Liver (tissue), 9 donors: ENCODE measurements around the gene MRPS18C. TPM values are rescaled to one million over a fixed set of nuclear protein-coding genes. Genes with fewer than 3 reads are reported as not detected.
A peak's percentile ranks its signal among the peaks of the same experiment; 100 is the strongest.
"Not testable (repeated sequence)": the region's sequence is repeated elsewhere in the genome, so short reads cannot be mapped to it uniquely, and the experiment has no call there.

Experiments used
- DNase-seq: peaks from one replicate; pipeline ENCODE4 v3.0.0-alpha.2; 2017; ENCODE audit warnings: low spot score
- H3K27ac ChIP-seq, 2 donors: one replicate each; pipeline ENCODE4 v1.7.0; 2013; ENCODE audit warnings: inconsistent platforms in 2 of 2, low read length in 2 of 2, control low read depth in 1 of 2, low read depth in 1 of 2, mild to moderate bottlenecking in 1 of 2
- H3K27me3 ChIP-seq, 4 donors: one replicate each; pipeline versions ENCODE4 v1.6.1 to v1.7.0; 2013; ENCODE audit warnings: low read length in 3 of 4, inconsistent platforms in 1 of 4, mild to moderate bottlenecking in 1 of 4, moderate library complexity in 1 of 4; ENCODE audit not compliant: control insufficient read depth in 4 of 4, insufficient read depth in 4 of 4
- H3K36me3 ChIP-seq, 4 donors: one replicate each; pipeline versions ENCODE4 v1.6.1 to v1.7.0; 2013; ENCODE audit warnings: low read length in 3 of 4, mild to moderate bottlenecking in 3 of 4, low read depth in 1 of 4, moderate library complexity in 1 of 4; ENCODE audit not compliant: control insufficient read depth in 4 of 4, insufficient read depth in 3 of 4
- H3K4me1 ChIP-seq, 4 donors: one replicate each; pipeline versions ENCODE4 v1.6.1 to v1.7.0; 2013; ENCODE audit warnings: low read length in 3 of 4, mild to moderate bottlenecking in 3 of 4, moderate library complexity in 1 of 4; ENCODE audit not compliant: control insufficient read depth in 4 of 4, insufficient read depth in 4 of 4
- H3K4me3 ChIP-seq, 3 donors: one replicate each; pipeline versions ENCODE4 v1.6.1 to v1.7.0; 2013; ENCODE audit warnings: low read length in 3 of 3, control low read depth in 1 of 3, low read depth in 1 of 3, mild to moderate bottlenecking in 1 of 3
- H3K9ac ChIP-seq, 2 donors: one replicate each; pipeline ENCODE4 v1.7.0; 2013; ENCODE audit warnings: low read length in 2 of 2, mild to moderate bottlenecking in 2 of 2, moderate library complexity in 2 of 2, control low read depth in 1 of 2, low read depth in 1 of 2
- H3K9me3 ChIP-seq, 4 donors: one replicate each; pipeline versions ENCODE4 v1.6.1 to v1.7.0; 2013; ENCODE audit warnings: low read length in 3 of 4; ENCODE audit not compliant: control insufficient read depth in 4 of 4
- ATF3 ChIP-seq: IDR thresholded peaks from 2 replicates; pipeline ENCODE4 v1.6.1; 2016; ENCODE audit warnings: antibody characterized with exemption
- EGR1 ChIP-seq, 2 donors: IDR thresholded peaks; 2 replicates each; pipeline ENCODE4 v1.6.1; 2016 to 2018; ENCODE audit warnings: antibody characterized with exemption in 2 of 2, low read depth in 2 of 2
- FOXA1 ChIP-seq: IDR thresholded peaks from 2 replicates; pipeline ENCODE4 v1.6.1; 2016; ENCODE audit warnings: antibody characterized with exemption
- HNF4A ChIP-seq, 2 donors: conservative IDR thresholded peaks; 2 replicates each; pipeline ENCODE4 v1.6.1; 2016; ENCODE audit warnings: antibody characterized with exemption in 2 of 2, mild to moderate bottlenecking in 2 of 2
- RAD21 ChIP-seq, 2 donors: IDR thresholded peaks; 2 replicates each; pipeline ENCODE4 v1.6.1; 2016; ENCODE audit warnings: antibody characterized with exemption in 2 of 2, mild to moderate bottlenecking in 2 of 2
- TAF1 ChIP-seq: conservative IDR thresholded peaks from 2 replicates; pipeline ENCODE4 v1.6.1; 2016; ENCODE audit warnings: antibody characterized with exemption, mild to moderate bottlenecking
- YY1 ChIP-seq: IDR thresholded peaks from 2 replicates; pipeline ENCODE4 v1.6.1; 2016; ENCODE audit warnings: antibody characterized with exemption, mild to moderate bottlenecking
- WGBS: extraction: QIAGEN DNeasy Blood & Tissue Kit; methylation state at CpG from one replicate; pipeline ENCODE4 v1.1.7; 2013; 5-methylcytosine and 5-hydroxymethylcytosine counted together
- polyA plus RNA-seq, 2 donors: library from polyadenylated mRNA; stranded (reverse) in 1 of 2; unstranded in 1 of 2; fragments of 200-250 nt in 1 of 2; fragments of >200 nt in 1 of 2; fragmentation: Nextera tagmentation in 1 of 2; extraction: Ambion mirVana in 1 of 2; gene quantifications; one replicate each; pipeline versions ENCODE4 v1.2.1 to v1.2.3, GENCODE V29; 2013 to 2015
- total RNA-seq, 2 donors: library from RNA; depleted of rRNA; stranded (reverse); fragments of >200 nt; gene quantifications; one replicate each; pipeline ENCODE4 v1.2.3, GENCODE V29; 2014
- TF ChIP-seq, protein P1 (sequence below): fragments of 150-350 bp; IDR thresholded peaks from 2 replicates; pipeline ENCODE4 v1.5.1; 2017; ENCODE audit warnings: improper control_type of control experiment, low read depth, low read length; ENCODE audit not compliant: missing input control
- donor health status: healthy.
- donor health status: healthy.
- donor health status: healthy.
- donor health status: healthy.
- donor health status: healthy.

MRPS18C gene
- total and polyA plus RNA-seq, 4 donors = 12.2 to 97.3 (median 17.1) TPM

DNA sequence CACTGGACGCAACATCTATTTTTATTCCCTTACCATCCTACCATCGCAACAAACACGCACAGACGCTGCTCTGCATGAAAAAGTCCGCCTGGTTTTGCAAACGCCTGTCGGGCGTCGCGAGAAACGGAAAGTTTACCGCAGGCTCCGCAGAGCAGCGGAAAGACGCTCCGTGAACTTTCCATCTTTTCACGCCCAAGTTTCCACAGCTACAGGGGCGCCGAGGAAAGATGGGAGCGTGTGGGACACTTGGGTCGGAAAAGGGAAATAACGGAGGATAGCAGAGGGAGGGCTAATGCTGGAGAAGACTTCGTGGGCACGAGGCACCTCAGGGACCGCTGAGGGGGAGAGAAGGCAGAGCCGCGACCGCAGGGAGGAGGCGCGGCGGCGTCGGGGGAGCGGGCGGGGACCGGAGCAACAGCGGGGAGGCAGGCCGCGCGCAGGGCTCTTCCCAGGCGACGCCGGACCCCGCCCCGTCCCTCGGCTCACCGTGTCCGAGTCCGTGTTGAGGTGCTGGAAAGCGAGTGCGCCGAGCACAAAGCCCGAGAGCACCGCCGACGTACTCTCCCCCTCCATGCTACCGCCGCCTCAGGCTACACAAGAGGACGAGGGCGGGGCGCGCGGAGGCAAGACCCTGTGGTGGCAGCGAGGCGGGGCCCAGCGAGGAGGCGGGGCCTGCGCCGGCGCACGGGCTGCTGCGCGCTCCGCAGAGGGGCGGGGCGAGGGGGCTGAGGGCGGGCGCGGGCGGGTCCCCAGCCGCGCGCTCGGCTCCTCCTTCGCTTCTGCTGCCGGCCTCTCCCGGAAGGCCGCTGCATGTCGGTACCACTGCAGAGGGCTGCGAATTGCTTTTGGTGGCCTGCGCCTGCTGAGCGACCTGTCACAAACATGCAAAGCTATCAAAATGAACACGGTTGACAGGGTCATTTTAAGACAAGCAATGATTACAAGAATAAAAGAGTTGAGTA, 28.9 kb downstream of the MRPS18C start, which contains the start of gene ABRAXAS1:
ABRAXAS1 (minus strand) TSS at position 601 of the 962 bp plus-strand sequence; CDS start at position 573, 28 bp downstream.
- Histone ChIP-seq H3K4me1 (peaks cover 4 to 13% (median 11%) of the 10 kb centered on the region in 4 donors), H3K9ac (peak within 1 kb of the TSS; percentile 57 to 71), H3K27me3 (no peaks in the 10 kb centered on the region), H3K36me3 (no peaks in the 10 kb centered on the region), H3K9me3 (no peaks in the 10 kb centered on the region), H3K4me3 (peak within 1 kb of the TSS; percentile 71 to 89 (median 84)), H3K27ac (peak within 1 kb of the TSS; percentile 47 to 86)
- peak; percentile 94 for DNase-seq
- peak; percentile 21 for TF ChIP-seq TAF1
- no peak for TF ChIP-seq RAD21 (IDR thresholded peaks at IDR 0.05)
- TF ChIP-seq YY1 = peak; percentile 60
- TF ChIP-seq EGR1 (IDR thresholded peaks at IDR 0.05; ENCODE audit: low read depth in 2 of 2) = no peak
- WGBS = 1% methylated on average over 93 of the region's 93 CpGs

- H3K4me3 ChIP-seq = no peak overlapping the region
- DNase-seq = no peak
- H3K36me3 ChIP-seq = no peaks in the 10 kb centered on the region
- TF ChIP-seq ATF3 (no peak), HNF4A (conservative IDR thresholded peaks at IDR 0.05) (peak; percentile 20 to 30)
- H3K27ac ChIP-seq = no peak overlapping the region
- H3K27me3 ChIP-seq = no peaks in the 10 kb centered on the region
- 59% methylated on average over 3 of the region's 3 CpGs for WGBS
- H3K4me1 ChIP-seq = peaks cover 4 to 13% (median 11%) of the 10 kb centered on the region in 4 donors
- H3K9ac ChIP-seq = no peak overlapping the region
- H3K9me3 ChIP-seq = no peaks in the 10 kb centered on the region
These were observed 30.7 kb downstream of the MRPS18C start for GRCh38 chr4:83486457-83487129.

- no peak for TF ChIP-seq FOXA1
- no peak overlapping the region for H3K27ac ChIP-seq
These were observed 34.0 kb downstream of the MRPS18C start for GRCh38 chr4:83489711-83490326.

DNA sequence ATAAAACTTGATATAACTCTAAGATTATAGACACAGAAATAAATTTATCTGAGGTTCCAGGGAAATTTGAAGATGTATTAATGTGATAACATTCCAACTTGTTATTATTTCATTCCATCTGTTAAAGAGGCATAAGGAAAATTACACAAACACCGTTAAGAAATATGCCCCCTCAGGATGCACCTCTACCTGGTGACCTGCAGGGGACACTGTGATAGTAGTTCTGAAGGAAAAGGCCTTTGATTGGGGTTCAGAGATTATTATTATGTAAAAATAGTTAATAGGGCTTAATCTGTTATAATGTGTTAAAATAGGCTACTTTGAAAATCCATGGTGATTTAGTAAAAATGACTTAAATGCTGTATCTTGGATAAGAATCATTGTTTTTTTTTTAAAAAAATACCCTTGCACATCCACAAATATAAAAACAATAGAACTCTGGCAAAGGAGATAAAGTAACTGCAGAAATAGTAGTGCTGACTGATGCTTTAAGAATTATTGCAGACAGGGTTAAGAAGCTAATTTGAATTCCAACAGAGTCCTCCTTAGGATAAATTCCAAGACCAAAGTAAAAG, 35.1 kb downstream of the MRPS18C start:
- H3K27ac ChIP-seq = no peak overlapping the region
- peaks cover 4 to 7% (median 5%) of the 10 kb centered on the region in 4 donors for H3K4me1 ChIP-seq
- no peak for DNase-seq
- H3K36me3 ChIP-seq = no peaks in the 10 kb centered on the region
- TF ChIP-seq EGR1 (IDR thresholded peaks at IDR 0.05; ENCODE audit: low read depth in 2 of 2) (no peak), RAD21 (IDR thresholded peaks at IDR 0.05) (peak; percentile 34 to 62)
- TF ChIP-seq, protein P1, sequence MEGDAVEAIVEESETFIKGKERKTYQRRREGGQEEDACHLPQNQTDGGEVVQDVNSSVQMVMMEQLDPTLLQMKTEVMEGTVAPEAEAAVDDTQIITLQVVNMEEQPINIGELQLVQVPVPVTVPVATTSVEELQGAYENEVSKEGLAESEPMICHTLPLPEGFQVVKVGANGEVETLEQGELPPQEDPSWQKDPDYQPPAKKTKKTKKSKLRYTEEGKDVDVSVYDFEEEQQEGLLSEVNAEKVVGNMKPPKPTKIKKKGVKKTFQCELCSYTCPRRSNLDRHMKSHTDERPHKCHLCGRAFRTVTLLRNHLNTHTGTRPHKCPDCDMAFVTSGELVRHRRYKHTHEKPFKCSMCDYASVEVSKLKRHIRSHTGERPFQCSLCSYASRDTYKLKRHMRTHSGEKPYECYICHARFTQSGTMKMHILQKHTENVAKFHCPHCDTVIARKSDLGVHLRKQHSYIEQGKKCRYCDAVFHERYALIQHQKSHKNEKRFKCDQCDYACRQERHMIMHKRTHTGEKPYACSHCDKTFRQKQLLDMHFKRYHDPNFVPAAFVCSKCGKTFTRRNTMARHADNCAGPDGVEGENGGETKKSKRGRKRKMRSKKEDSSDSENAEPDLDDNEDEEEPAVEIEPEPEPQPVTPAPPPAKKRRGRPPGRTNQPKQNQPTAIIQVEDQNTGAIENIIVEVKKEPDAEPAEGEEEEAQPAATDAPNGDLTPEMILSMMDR = peak; percentile 53
- H3K9me3 ChIP-seq = no peaks in the 10 kb centered on the region
- WGBS = 18% methylated on average over 1 of the region's 1 CpG
- H3K27me3 ChIP-seq = no peaks in the 10 kb centered on the region
- no peak overlapping the region for H3K4me3 ChIP-seq
- H3K9ac ChIP-seq = no peak overlapping the region

More at GRCh38 chr4:83489711-83490326, 34.0 kb downstream of the MRPS18C start:
- peaks cover 4 to 12% (median 10%) of the 10 kb centered on the region in 4 donors for H3K4me1 ChIP-seq
- no peak for DNase-seq
- H3K27me3 ChIP-seq = no peaks in the 10 kb centered on the region
- H3K9me3 ChIP-seq = no peaks in the 10 kb centered on the region
- no peak overlapping the region for H3K4me3 ChIP-seq
- WGBS = 20% methylated on average over 1 of the region's 1 CpG
- no peaks in the 10 kb centered on the region for H3K36me3 ChIP-seq
- H3K9ac ChIP-seq = no peak overlapping the region

GRCh38 chr4:83496085-83496917, 40.4 kb downstream of the MRPS18C start:
- not testable (repeated sequence) for H3K4me3 ChIP-seq, H3K36me3 ChIP-seq, H3K27me3 ChIP-seq, H3K4me1 ChIP-seq, H3K27ac ChIP-seq, DNase-seq, H3K9ac ChIP-seq, H3K9me3 ChIP-seq
- 83% methylated on average over 8 of the region's 8 CpGs for WGBS
